HG03039 (cell line): ENCODE data around the gene ATP9A.

Experiments used
- ATAC-seq: cut with Tn5 transposase; IDR thresholded peaks from one replicate; pipeline ENCODE4 v1.9.1; 2021; ENCODE audit warnings: mild to moderate bottlenecking, moderate library complexity; ENCODE audit not compliant: unreplicated experiment

ATP9A gene

GRCh38 chr20:51634257-51634656 lies 133.9 kb downstream of the ATP9A start:
- no peak for ATAC-seq

- ATAC-seq = no peak
Observed at GRCh38 chr20:51633430-51633829, 134.8 kb downstream of the ATP9A start.

- ATAC-seq = no peak
Observed at GRCh38 chr20:51631953-51632352, 136.2 kb downstream of the ATP9A start.

- ATAC-seq = no peak
Observed at GRCh38 chr20:51631011-51631950, 136.9 kb downstream of the ATP9A start.

GRCh38 chr20:51629399-51630058 lies 138.7 kb downstream of the ATP9A start:
- no peak for ATAC-seq

- no peak for ATAC-seq
Observed at GRCh38 chr20:51628533-51629398, 139.4 kb downstream of the ATP9A start.

- no peak for ATAC-seq
Observed at GRCh38 chr20:51627586-51627985, 140.6 kb downstream of the ATP9A start.

GRCh38 chr20:51625105-51625504 lies 143.1 kb downstream of the ATP9A start:
- ATAC-seq = no peak

- no peak for ATAC-seq
Observed at GRCh38 chr20:51624157-51624731, 143.9 kb downstream of the ATP9A start.

- ATAC-seq = no peak
Observed at GRCh38 chr20:51623255-51623654, 144.9 kb downstream of the ATP9A start.

GRCh38 chr20:51622004-51622874 lies 146.0 kb downstream of the ATP9A start:
- no peak for ATAC-seq

- no peak for ATAC-seq
Observed at GRCh38 chr20:51620432-51620831, 147.8 kb downstream of the ATP9A start.

- ATAC-seq = no peak
Observed at GRCh38 chr20:51616060-51616459, 152.1 kb downstream of the ATP9A start.

GRCh38 chr20:51614687-51615086 lies 153.5 kb downstream of the ATP9A start:
- ATAC-seq = no peak

GRCh38 chr20:51613580-51613979 lies 154.6 kb downstream of the ATP9A start:
- no peak for ATAC-seq

GRCh38 chr20:51612896-51613295 lies 155.3 kb downstream of the ATP9A start:
- no peak for ATAC-seq

- no peak for ATAC-seq
Observed at GRCh38 chr20:51611625-51611890, 156.6 kb downstream of the ATP9A start.

GRCh38 chr20:51610761-51611624 lies 157.2 kb downstream of the ATP9A start:
- no peak for ATAC-seq

- ATAC-seq = no peak
Observed at GRCh38 chr20:51610111-51610510, 158.1 kb downstream of the ATP9A start.
